ENCODE data around the gene LRTM1.

LRTM1 gene

DNA sequence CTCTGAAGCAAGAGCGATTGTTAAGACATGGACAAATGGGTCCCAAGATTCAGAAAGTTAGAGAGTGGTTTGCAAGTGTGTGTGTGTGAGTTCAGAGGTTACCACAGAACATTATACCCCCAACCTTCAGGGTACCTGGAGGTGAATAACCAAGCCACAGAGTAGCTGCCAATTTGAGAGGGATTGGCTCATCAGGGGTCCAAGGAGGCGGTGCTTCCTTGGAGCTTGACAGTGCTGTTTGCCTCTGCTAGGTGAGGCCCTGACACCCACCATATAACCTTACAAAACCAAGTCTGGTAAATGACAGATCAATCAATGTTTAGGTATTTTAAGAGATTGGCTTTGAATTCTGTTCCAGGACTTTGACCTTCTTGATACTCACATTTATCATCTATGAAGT lies 35.7 kb downstream of the LRTM1 start:
- no peak for DNase-seq (ENCODE audit: low spot score)

DNA sequence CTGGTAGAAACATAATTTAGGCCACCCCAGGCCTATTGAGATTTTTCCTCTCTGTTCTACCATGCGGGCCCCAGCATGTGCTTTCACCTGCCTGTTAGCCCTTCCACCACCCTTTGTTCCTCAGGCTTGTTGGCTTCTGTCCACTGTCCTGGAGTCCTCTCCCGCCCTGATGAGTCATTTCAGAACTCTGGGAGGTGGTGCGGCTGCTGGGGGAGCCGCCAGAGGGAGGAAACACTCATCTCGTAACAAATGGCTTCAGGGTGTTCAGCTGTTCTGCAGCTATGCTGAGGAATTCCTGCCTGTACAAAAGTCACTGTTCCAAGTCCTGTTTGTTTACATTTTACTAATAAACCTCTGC lies 36.3 kb downstream of the LRTM1 start:
- DNase-seq (ENCODE audit: low spot score): no peak

DNA sequence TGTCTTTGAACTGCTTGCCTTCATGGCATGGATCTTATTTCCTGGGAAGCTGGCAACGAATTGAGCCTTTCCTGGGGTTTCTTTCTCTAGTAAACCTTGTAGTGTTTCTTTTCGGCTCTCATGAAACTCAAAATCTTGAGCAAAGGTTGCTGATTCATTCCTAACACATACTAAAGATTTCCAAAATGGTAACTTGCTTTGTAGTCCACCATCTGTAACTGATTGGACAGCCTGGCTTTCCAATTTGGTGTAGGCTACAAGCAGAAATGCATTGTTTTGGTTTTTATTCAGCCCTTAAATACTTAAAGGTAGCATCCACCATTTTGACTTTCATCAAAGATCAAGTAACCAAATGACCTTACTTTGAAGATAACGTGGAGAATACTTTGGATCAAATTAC lies 38.1 kb downstream of the LRTM1 start:
- no peak for DNase-seq (ENCODE audit: low spot score)

DNA sequence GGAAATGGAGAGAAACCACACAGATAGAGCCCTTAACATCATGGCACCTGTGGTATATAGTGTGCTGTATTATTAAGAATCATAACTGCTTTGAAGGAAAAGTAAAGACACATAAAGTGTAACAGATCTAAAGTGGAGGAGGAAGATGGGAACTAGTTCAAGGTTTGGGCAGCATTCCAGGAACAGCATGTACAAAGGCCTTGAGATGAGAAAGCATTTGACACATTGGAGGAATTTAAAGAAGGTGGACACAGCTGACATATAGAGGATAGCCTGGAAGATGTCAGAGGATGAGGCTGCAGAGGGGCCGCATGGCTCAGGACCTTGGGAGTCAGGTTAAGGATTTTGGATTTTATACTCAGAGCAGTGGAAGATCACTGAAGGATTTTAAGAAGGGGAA lies 39.0 kb downstream of the LRTM1 start:
- DNase-seq (ENCODE audit: low spot score): no peak

DNA sequence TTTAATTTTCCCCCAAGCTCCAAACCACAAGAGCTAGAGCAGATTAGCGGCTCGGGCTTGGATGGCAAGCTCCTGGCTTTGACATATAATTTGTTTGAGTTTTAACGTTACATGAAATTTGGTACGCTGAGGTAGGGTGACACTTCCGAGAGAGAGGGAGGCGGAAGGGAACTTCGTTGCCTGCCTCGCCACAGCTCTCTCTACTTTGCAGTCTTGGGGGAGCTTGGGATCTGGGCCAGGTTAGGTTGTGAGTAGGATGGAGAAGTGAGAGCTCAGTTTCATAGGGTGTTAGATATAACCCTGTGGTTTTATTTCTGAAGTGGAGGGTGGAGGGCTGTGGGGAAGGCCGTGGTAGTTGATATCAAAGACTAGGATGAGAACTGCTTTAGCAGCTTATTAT lies 39.7 kb downstream of the LRTM1 start:
- DNase-seq (ENCODE audit: low spot score): no peak

DNA sequence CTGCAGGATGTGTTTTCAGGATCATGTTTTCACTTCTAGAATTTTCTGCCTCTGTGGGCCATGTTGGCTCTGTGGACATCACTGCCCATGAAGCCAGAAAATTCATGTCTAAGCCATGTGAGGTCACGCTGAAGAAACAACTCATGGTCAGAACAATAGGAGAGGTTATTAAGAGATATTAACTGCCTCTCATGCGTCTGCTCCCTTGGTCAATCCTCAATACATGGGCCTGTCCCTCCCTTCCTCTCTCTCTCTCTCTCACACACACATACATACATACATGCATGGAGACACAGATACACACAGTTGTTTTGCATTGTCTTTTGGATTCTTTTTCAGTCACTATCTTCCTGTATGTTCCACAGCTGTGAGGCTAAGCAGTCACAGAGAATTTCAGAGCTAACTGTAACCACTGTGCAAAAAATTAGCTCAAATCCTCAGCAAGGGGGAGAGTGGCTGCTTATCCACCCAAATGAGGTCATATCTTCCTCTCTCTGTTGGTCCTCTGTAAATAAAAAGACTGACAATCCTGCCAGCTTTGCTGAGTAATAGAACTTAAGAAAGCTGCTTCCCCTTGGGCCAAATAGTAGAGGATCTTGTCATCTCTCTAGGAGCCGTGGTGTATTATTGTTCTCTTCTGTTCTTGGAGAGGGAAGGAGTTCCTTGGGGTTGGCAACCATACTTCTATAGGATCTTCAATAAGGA lies 45.6 kb downstream of the LRTM1 start:
- DNase-seq (ENCODE audit: low spot score): no peak

DNA sequence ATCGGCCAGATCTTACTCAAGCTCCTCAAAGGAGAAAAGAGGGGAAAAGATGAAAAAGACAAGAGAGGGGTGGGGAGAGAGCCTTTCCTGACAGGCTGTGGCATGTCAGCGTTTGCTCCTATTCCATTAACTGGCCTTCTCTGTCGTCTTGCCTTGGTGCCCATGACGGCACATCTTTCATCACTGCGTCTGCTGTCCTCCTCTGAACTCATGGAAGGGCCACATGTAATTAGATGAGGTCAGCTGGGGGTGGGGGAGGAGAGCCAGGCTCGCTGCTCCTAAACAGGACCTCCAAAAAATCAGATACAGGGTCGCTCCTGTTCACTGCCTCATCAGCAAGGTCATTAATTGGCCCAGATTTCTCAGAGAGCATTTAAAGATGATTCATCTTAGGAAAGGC lies 49.7 kb downstream of the LRTM1 start:
- no peak for DNase-seq (ENCODE audit: low spot score)

DNA sequence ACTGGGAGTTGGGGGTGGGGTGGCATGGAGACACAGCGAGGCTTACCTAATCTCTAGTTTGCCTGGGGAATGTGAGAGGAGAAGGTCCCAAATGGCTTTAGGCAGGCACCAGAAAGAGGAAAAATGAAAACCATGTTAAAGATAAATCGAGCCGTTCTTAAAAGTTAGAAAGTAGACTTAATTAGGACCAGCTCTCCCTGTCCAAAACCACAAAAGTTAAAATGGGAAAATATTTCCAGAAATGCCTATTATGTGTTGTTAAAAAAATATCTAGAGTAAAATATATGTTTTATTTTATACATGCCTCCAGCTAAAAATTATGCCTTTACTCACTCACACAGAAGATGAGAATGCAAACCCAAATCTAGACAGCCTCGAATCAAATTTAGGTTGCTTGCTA lies 50.1 kb downstream of the LRTM1 start:
- no peak for DNase-seq (ENCODE audit: low spot score)

DNA sequence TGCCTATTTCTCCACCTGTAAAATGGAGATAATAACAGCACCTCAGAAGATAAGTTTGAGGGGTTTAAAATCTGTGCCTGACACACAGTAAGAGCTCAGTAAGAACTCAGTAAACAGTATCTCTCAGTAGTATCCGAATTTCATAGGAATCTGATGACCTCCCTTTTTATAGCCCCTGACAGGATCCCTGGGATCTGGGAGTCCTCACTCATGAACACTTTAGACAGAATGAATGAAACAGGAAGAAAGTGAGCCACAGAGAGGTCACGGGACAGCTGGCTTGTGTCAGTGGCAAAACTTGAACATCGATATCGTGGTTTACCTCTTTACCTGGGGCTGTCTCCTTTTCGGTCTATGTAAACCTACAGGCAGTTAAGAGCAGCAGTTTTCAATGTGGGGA lies 51.2 kb downstream of the LRTM1 start:
- DNase-seq (ENCODE audit: low spot score): no peak

DNA sequence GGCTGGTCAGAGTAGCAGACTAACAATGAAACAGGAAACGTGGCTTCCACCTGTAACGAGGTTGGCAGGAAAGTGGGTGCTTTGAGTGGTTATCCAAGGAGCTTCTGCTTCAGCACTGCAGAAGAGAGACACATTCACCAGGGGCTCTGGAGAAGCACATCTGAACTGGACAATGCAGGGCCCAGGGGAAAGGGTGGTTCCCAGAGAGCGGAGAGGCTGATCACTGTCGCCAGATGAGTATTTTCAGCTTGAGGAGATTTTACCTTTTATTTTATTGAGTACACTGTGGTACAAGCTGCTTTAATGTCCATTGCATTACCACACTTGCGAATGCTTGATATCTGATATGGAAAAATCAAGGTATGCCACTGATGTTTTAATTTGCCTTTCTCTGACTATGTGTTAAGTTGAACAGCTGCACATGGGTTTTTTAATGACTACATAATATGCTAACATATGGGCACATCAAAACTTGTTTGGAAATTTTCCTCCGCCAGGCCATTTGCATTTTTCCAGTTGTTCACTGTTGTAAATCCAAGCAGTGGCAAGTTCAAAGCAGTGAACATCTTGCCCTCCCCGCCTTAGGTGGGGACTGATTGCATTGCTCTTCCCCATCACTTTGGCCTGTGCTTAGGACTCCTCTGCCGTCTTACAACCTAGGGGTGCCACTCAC lies 52.1 kb downstream of the LRTM1 start:
- no peak for DNase-seq (ENCODE audit: low spot score)

DNA sequence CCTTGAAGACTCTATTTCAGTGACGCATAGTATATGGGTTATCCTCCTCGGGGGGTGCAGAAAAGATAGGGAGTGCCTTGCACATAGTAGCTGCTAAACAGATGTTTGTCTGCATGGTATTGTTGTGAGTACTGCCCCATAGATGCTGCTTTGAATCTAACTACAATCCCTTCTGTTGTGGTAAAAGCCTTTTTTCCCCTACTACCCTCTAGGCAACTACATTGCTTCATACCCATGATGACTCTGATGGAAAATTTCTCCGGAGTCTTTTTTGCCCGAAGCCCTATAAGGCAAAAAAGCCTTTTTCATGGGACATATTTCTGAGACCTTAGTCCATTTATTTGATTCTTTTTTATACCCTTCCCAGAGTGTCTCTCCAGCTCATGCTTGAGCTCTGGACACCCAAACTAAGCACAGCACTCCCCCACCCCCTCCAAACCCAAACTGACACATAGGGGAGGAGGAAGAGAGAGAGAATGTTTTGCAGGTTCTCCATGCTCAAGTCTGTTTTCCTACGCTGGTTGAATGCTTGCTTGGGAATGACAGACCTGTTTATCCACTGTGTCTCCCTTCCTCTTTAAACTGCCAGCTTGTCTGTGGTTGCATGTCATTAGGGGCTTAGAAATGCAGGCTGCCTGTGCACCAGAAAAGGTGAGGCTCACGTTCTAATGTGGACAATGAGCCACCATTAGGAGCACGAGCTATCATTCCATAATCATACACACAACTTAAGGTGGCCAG lies 52.9 kb downstream of the LRTM1 start:
- DNase-seq (ENCODE audit: low spot score): no peak

DNA sequence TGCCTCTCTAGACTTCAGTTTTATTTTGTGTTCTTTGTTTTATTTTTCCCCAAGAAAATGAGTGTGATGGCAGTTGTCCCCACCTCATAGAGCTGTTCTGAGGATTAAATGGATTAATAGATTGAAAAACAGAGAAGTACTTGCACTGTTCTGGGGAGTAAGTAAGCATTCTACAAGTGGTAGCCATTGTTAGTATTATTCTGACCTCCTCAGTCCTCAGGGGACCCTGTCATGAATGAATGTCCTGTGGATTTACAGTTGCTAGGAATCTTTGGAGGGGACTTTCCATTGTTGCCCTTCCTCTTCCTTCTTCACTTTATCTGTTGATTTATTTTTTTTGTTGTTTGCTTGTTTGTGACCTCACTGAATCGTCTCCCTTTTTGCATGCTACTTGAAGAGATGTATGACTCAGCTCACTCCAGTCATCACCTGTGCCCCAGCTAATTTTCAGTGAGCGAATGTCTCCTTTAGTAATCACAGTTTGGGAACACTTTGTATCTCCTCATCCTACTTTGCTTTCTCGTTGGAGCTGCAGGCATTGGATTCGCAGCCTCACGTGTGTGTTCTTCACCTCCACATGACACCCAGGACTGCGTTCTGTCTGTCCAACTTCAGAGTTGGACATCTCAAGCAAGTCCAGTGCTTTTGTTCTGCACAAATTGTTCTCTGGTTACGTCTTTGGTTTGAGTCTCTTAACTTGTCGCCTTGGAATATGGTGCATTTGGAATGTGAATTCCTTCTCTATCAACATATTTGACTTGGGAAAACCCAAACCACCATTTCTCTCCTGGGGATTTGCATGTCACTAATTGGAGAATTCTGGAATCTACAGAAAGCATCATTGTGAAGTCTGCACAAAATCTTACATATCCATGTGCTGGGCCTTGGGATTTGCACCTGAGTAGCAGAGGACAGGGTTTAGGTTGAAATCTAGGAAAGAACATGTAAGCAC lies 54.5 kb downstream of the LRTM1 start:
- DNase-seq (ENCODE audit: low spot score): no peak

DNA sequence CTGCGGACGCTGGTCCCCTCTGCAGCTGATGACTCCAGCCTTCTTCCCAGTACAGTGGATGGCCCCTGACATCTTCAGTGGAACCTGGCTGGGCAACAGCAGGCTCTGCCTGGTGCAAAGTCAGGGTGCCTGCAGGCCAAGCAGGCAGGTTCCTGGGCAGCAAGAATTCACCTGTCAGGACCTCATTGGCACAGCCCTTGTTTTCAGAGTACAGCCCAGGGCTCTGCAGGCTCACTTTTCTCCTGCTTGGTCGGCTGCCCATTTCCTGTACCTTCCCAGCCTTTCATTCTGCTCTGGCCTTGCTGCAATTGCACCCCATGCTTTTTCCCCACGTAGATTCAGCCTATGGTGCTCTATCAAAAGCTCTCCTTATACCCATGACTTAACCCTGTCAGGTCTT lies 56.0 kb downstream of the LRTM1 start:
- no peak for DNase-seq (ENCODE audit: low spot score)

DNA sequence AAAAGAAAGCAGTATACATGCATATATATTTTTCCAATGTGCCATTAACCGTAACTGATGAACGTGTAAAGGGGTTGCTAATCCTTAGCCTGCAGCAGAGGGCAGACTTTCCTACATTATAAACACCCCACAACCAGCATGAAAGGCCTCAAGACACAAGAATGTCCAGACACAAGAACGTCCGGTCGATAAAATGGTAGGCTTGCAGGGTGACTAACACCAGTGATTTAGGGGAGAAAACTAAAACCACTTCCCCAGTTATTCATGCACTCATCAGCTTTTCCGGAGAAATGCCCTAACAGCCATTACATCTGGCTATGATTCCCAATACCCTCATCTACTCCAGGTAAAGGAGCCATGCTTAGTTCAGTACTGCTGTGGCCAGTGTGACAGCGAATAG lies 57.4 kb downstream of the LRTM1 start:
- DNase-seq (ENCODE audit: low spot score): peak; percentile 1

All from NAMALWA (cell line).